ENCODE data around the gene ACKR3. TPM values are rescaled to one million over a fixed set of nuclear protein-coding genes. Genes with fewer than 3 reads are reported as not detected.

The ACKR3 gene
- polyA plus RNA-seq, 1 donor: 92.9 TPM

DNA sequence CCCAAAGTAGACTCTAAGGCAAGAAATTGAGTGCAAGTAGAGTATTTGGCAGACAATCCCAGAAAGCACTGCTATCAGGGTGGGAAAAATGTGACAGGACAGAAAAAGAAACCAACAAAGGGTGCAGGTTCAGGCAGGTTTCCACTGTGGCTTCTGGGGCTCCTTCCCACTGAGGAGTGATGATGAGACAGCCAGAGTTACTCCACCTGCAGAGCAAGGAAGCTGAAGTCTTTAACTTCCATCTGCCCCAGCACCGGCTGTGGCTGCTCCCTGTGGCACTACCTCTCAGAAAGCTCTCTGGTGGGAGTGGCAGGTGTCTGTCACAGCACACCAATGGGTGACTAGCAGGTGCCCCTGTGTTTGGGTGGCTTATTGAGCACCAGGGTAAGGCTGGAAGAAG is 37.6 kb upstream of the ACKR3 start:
- Histone ChIP-seq H3K36me3 (ENCODE audit: control insufficient read depth, insufficient read depth, low read length) (no peaks in the 10 kb centered on the region), H3K9me3 (ENCODE audit: control insufficient read depth, low read depth, low read length) (no peaks in the 10 kb centered on the region), H3K4me3 (ENCODE audit: low read length) (no peak overlapping the region), H3K4me1 (ENCODE audit: control insufficient read depth, insufficient read depth, low read length) (no peaks in the 10 kb centered on the region), H3K27ac (ENCODE audit: low read length) (no peak overlapping the region), H3K27me3 (ENCODE audit: control insufficient read depth, insufficient read depth, low read length) (no peaks in the 10 kb centered on the region)
- WGBS (ENCODE audit: insufficient coverage, low lambda C conversion rate): no CpG with 5 or more reads among the region's 1 CpG
- DNase-seq: no peak

DNA sequence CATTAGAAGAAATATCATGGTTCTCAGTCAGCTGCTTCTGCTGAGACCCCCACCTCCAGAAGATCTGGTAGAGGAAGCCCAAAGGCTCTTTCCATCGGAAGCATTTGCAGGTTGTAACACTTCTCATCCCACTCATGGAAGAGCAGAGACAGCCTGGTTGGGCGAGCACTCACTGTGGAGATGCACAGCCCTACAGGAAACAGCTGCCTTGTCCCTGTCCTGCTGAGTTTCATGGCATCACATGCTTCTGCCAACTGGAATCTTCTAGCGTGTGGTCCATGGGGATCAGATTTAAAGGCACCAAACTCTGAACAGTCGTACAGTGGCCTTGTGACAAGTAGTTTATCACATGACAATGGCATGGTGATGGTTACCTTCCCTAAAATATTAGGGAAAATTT is 36.3 kb upstream of the ACKR3 start:
- Histone ChIP-seq H3K9me3 (ENCODE audit: control insufficient read depth, low read depth, low read length) (no peaks in the 10 kb centered on the region), H3K27ac (ENCODE audit: low read length) (no peak overlapping the region), H3K4me3 (ENCODE audit: low read length) (no peak overlapping the region), H3K36me3 (ENCODE audit: control insufficient read depth, insufficient read depth, low read length) (no peaks in the 10 kb centered on the region), H3K4me1 (ENCODE audit: control insufficient read depth, insufficient read depth, low read length) (no peaks in the 10 kb centered on the region), H3K27me3 (ENCODE audit: control insufficient read depth, insufficient read depth, low read length) (no peaks in the 10 kb centered on the region)
- no peak for DNase-seq
- WGBS (ENCODE audit: insufficient coverage, low lambda C conversion rate): 100% methylated on average over 1 of the region's 4 CpGs

DNA sequence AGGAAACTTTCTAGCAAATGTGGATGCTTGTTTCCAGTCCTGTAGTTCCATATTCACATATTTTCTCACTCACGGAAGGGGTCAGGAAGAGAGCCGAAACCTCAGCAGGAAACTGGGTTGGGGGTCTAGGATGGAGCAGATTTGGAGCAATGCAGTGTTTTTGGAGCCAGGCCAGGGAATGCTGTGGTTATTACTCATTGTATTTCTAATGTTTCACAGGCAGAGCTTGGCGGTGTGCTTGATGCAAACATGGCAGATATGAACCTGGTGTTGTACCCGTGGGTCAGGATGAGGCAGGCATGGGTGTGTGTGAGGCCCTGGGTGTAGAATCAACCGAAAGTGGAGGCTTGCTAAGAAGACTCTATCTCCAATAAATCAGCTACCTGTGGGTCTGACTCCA is 34.6 kb upstream of the ACKR3 start:
- no peak overlapping the region for H3K27ac ChIP-seq (ENCODE audit: low read length)
- H3K4me3 ChIP-seq (ENCODE audit: low read length): no peak overlapping the region
- no peak for DNase-seq
- H3K27me3 ChIP-seq (ENCODE audit: control insufficient read depth, insufficient read depth, low read length): no peaks in the 10 kb centered on the region
- WGBS (ENCODE audit: insufficient coverage, low lambda C conversion rate): no CpG with 5 or more reads among the region's 5 CpGs
- no peaks in the 10 kb centered on the region for H3K9me3 ChIP-seq (ENCODE audit: control insufficient read depth, low read depth, low read length)
- no peaks in the 10 kb centered on the region for H3K4me1 ChIP-seq (ENCODE audit: control insufficient read depth, insufficient read depth, low read length)
- H3K36me3 ChIP-seq (ENCODE audit: control insufficient read depth, insufficient read depth, low read length): no peaks in the 10 kb centered on the region

DNA sequence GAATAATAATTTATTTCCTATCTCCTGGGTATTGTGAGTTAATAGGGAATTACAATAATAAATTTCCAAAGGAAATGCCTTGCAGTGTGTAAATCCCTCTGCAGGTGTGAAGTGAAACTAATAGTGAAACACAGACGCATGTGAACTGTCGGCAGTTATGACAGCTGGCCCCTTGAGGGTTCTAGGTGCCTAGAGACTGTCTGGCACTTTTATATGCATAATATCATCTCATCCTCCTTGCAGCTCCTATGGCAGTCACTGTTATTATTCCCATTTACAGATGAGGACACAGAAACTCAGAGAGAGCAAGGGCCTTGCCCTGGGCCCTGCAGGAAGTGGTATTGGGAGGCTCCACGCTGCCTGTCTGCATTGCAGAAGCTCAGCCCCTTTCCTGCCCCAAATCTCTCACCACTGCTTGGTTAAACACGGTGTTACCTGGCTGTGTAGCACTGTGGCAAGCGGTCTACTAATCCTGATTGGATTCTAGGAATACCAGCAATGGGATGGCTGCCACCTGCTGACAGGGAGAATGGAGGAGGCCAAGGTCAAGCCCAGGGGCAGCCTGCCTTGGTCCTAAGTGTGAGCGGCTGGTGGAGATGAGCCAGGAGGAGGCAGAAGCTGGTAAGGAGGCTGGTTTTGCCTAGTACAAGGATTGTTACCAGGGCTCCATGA is 32.8 kb upstream of the ACKR3 start:
- H3K9me3 ChIP-seq (ENCODE audit: control insufficient read depth, low read depth, low read length): no peaks in the 10 kb centered on the region
- H3K4me3 ChIP-seq (ENCODE audit: low read length): no peak overlapping the region
- no peak overlapping the region for H3K27ac ChIP-seq (ENCODE audit: low read length)
- no peaks in the 10 kb centered on the region for H3K4me1 ChIP-seq (ENCODE audit: control insufficient read depth, insufficient read depth, low read length)
- no peak for DNase-seq
- H3K36me3 ChIP-seq (ENCODE audit: control insufficient read depth, insufficient read depth, low read length): no peaks in the 10 kb centered on the region
- H3K27me3 ChIP-seq (ENCODE audit: control insufficient read depth, insufficient read depth, low read length): no peaks in the 10 kb centered on the region
- WGBS (ENCODE audit: insufficient coverage, low lambda C conversion rate): no CpG with 5 or more reads among the region's 6 CpGs

DNA sequence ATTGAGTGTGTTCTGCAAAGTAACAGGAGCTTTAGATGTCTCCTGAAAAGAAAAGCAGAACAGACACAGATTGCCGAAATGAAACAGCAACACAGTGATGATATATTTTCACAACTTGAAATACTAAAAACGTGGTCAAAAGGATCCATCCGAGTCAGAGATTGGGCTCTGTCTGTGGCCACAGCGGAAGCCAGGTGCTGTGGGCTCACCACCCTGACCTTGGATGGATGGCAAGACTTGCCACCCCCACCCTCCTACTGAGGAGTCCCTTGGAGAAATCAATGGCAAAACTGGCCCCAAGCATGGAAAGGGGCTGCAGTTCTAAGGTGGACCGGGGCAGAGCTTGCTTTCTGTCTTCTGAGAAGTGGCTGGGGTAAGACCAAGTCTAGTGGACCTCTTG is 31.4 kb upstream of the ACKR3 start:
- H3K9me3 ChIP-seq (ENCODE audit: control insufficient read depth, low read depth, low read length): no peaks in the 10 kb centered on the region
- no peaks in the 10 kb centered on the region for H3K27me3 ChIP-seq (ENCODE audit: control insufficient read depth, insufficient read depth, low read length)
- WGBS (ENCODE audit: insufficient coverage, low lambda C conversion rate): 80% methylated on average over 1 of the region's 5 CpGs
- DNase-seq: no peak
- H3K27ac ChIP-seq (ENCODE audit: low read length): no peak overlapping the region
- no peaks in the 10 kb centered on the region for H3K36me3 ChIP-seq (ENCODE audit: control insufficient read depth, insufficient read depth, low read length)
- no peaks in the 10 kb centered on the region for H3K4me1 ChIP-seq (ENCODE audit: control insufficient read depth, insufficient read depth, low read length)
- H3K4me3 ChIP-seq (ENCODE audit: low read length): no peak overlapping the region

DNA sequence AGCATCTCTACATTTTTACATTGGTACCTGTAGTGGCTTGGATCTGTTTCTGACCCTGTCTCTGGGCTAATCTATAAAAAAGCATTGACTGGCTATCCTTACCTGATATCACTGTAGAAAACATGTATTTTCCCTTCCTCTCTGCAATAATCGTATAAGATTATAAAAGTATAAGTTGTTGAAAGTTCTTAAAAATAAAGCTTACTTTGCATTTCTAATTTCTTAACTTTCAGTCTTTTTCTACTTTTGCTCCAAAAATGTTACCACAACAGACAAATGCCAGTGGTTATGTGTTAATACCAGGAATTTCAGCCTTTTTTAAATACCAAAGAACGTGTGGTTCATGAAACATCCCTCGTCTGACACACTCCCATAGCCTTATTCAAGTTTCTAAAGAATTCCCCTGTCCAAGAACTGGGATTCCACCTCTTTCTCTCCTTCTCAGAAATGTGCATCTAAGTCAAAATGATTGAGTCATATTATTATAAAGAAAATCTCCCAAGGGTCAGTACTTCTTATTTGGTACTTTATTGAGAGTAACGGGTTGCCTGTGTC is 28.5 kb upstream of the ACKR3 start:
- H3K9me3 ChIP-seq (ENCODE audit: control insufficient read depth, low read depth, low read length): no peaks in the 10 kb centered on the region
- WGBS (ENCODE audit: insufficient coverage, low lambda C conversion rate): 100% methylated on average over 1 of the region's 4 CpGs
- no peak overlapping the region for H3K4me3 ChIP-seq (ENCODE audit: low read length)
- H3K36me3 ChIP-seq (ENCODE audit: control insufficient read depth, insufficient read depth, low read length): no peaks in the 10 kb centered on the region
- H3K4me1 ChIP-seq (ENCODE audit: control insufficient read depth, insufficient read depth, low read length): no peaks in the 10 kb centered on the region
- no peak overlapping the region for H3K27ac ChIP-seq (ENCODE audit: low read length)
- no peak for DNase-seq
- H3K27me3 ChIP-seq (ENCODE audit: control insufficient read depth, insufficient read depth, low read length): no peaks in the 10 kb centered on the region

DNA sequence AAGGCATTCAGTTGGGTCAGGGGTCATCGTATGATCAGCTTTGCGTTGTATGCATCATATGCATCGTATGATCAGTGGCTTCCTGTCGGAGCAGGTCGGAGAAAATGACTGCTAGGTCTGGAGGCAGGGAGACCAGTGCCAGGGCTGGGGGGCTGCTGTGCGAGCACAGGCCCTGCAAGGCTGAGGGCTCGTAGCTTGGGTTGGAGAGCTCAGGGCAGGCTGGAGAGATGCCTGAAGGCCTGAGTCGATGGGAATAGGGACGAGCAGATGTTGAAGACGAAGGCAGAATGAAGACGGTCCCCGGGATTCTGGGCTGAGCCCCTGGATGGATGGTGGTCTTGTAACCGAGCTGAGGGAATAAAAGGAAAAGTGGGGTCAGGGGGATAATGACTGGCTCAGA is 25.3 kb upstream of the ACKR3 start:
- 100% methylated on average over 4 of the region's 13 CpGs for WGBS (ENCODE audit: insufficient coverage, low lambda C conversion rate)
- no peaks in the 10 kb centered on the region for H3K27me3 ChIP-seq (ENCODE audit: control insufficient read depth, insufficient read depth, low read length)
- H3K4me3 ChIP-seq (ENCODE audit: low read length): no peak overlapping the region
- no peaks in the 10 kb centered on the region for H3K9me3 ChIP-seq (ENCODE audit: control insufficient read depth, low read depth, low read length)
- H3K27ac ChIP-seq (ENCODE audit: low read length): no peak overlapping the region
- H3K4me1 ChIP-seq (ENCODE audit: control insufficient read depth, insufficient read depth, low read length): no peaks in the 10 kb centered on the region
- no peaks in the 10 kb centered on the region for H3K36me3 ChIP-seq (ENCODE audit: control insufficient read depth, insufficient read depth, low read length)
- DNase-seq: no peak

DNA sequence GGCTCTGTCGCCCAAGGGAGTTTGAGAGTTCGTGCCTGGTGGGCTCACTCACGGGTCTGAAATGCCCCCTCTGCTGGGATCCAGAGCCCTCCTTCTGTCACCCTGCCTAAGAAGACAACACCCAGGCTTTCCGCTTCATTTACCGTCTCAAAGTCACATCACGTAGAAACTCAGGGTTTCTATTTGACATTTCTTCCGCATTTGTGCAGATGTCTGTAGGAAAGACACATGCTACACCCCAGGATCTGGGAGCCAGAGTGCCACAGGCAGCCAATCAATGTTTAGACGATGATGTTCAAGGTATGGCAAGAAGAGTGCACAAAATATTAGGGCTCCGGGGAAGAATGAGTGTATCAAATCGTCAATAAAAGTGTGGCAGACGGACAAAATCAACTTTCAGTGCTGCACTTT is 24.4 kb upstream of the ACKR3 start:
- H3K4me1 ChIP-seq (ENCODE audit: control insufficient read depth, insufficient read depth, low read length): peaks cover 6% of the 10 kb centered on the region
- no peak for DNase-seq
- no peaks in the 10 kb centered on the region for H3K9me3 ChIP-seq (ENCODE audit: control insufficient read depth, low read depth, low read length)
- H3K27ac ChIP-seq (ENCODE audit: low read length): no peak overlapping the region
- WGBS (ENCODE audit: insufficient coverage, low lambda C conversion rate): 92% methylated on average over 2 of the region's 11 CpGs
- H3K27me3 ChIP-seq (ENCODE audit: control insufficient read depth, insufficient read depth, low read length): no peaks in the 10 kb centered on the region
- no peak overlapping the region for H3K4me3 ChIP-seq (ENCODE audit: low read length)
- H3K36me3 ChIP-seq (ENCODE audit: control insufficient read depth, insufficient read depth, low read length): no peaks in the 10 kb centered on the region

DNA sequence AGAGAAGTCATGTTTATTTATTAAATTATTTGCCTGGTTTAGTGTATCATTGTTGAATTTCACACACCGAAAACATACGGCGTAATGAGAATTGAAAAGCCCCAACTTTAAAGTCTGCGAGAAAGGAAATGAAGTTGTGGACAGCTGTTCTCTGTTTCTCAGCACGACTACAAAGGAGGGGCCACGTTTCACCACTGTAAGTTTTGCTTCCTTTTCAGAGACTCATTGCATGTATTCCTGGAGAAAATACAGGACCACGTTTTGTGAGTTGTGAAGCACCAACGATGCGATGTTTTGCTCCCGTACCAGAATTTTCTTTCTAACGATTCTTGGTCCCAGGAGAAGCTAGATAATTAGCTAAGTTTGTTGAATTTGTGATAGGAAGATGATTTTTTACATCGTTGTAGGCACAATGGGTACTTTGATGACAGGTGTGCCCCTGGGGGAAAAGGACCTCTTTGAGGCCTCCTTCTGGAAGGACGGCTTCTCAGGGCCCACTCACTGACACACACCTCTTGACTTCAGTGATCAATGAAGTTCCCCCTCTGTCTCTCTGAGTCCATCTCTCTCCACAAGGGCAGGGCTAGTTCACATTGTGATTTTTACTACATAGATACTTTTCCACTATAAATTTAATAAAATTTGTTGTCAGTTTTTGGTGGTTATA is 23.7 kb upstream of the ACKR3 start:
- 87% methylated on average over 5 of the region's 13 CpGs for WGBS (ENCODE audit: insufficient coverage, low lambda C conversion rate)
- peaks cover 12% of the 10 kb centered on the region for H3K4me1 ChIP-seq (ENCODE audit: control insufficient read depth, insufficient read depth, low read length)
- H3K27me3 ChIP-seq (ENCODE audit: control insufficient read depth, insufficient read depth, low read length): no peaks in the 10 kb centered on the region
- no peak overlapping the region for H3K27ac ChIP-seq (ENCODE audit: low read length)
- no peaks in the 10 kb centered on the region for H3K36me3 ChIP-seq (ENCODE audit: control insufficient read depth, insufficient read depth, low read length)
- no peak overlapping the region for H3K4me3 ChIP-seq (ENCODE audit: low read length)
- H3K9me3 ChIP-seq (ENCODE audit: control insufficient read depth, low read depth, low read length): no peaks in the 10 kb centered on the region
- no peak for DNase-seq

DNA sequence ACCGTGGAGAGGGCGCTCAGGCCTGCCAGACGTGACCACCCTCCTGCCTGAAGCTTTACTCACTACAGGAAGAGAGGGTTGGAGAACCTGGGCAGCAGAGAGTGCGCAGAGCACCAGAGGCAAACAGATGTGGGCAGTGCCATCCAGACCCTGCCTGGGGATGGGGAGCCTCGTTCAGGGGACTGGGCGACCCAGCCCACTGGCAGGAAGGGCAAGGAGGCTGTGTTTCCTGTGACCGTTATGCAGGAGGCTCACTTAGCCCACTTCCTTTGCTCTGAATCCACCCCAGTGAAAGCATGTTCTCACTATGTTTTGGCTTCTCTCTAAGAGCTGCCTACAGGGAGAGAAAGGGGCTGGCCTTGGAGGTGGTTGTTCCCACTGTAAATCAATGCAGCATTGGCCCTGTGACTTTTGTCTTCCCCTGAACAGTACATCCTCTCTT is 23.0 kb upstream of the ACKR3 start:
- no peaks in the 10 kb centered on the region for H3K27me3 ChIP-seq (ENCODE audit: control insufficient read depth, insufficient read depth, low read length)
- DNase-seq: no peak
- no peaks in the 10 kb centered on the region for H3K36me3 ChIP-seq (ENCODE audit: control insufficient read depth, insufficient read depth, low read length)
- H3K9me3 ChIP-seq (ENCODE audit: control insufficient read depth, low read depth, low read length): no peaks in the 10 kb centered on the region
- H3K27ac ChIP-seq (ENCODE audit: low read length): no peak overlapping the region
- H3K4me1 ChIP-seq (ENCODE audit: control insufficient read depth, insufficient read depth, low read length): peaks cover 17% of the 10 kb centered on the region
- H3K4me3 ChIP-seq (ENCODE audit: low read length): no peak overlapping the region
- no CpG with 5 or more reads among the region's 7 CpGs for WGBS (ENCODE audit: insufficient coverage, low lambda C conversion rate)
